ENCODE measurements around the gene OR13C2.

DNA sequence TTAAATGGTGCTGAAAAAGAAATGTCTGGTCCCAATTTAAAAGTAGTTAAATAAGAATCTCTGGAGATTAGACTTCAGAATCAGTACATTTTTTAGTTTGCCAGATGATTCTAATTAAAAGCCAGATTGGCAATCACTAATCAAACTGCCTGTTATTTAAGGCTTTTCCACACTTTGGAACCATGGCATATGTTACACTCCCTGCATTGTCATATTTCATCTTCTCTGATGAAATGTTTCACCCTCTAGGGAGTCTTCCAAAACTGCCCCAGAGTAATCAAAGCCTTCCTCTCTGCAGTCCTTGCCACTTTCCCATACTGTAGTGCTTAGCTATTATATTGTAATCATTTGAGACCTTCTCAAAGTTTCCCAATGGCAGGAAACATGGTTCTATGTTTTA lies 30.0 kb upstream of the OR13C2 start:
- TF ChIP-seq, protein P1, sequence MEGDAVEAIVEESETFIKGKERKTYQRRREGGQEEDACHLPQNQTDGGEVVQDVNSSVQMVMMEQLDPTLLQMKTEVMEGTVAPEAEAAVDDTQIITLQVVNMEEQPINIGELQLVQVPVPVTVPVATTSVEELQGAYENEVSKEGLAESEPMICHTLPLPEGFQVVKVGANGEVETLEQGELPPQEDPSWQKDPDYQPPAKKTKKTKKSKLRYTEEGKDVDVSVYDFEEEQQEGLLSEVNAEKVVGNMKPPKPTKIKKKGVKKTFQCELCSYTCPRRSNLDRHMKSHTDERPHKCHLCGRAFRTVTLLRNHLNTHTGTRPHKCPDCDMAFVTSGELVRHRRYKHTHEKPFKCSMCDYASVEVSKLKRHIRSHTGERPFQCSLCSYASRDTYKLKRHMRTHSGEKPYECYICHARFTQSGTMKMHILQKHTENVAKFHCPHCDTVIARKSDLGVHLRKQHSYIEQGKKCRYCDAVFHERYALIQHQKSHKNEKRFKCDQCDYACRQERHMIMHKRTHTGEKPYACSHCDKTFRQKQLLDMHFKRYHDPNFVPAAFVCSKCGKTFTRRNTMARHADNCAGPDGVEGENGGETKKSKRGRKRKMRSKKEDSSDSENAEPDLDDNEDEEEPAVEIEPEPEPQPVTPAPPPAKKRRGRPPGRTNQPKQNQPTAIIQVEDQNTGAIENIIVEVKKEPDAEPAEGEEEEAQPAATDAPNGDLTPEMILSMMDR (IDR thresholded peaks at IDR 0.05), result no peak
- TF ChIP-seq POLR2A (IDR thresholded peaks at IDR 0.05) (no peak), EP300 (IDR thresholded peaks at IDR 0.05; ENCODE audit: low read depth) (no peak), POLR2AphosphoS5 (IDR thresholded peaks at IDR 0.05) (no peak)
